ENCODE measurements around the gene EPHB1.

EPHB1 gene

DNA sequence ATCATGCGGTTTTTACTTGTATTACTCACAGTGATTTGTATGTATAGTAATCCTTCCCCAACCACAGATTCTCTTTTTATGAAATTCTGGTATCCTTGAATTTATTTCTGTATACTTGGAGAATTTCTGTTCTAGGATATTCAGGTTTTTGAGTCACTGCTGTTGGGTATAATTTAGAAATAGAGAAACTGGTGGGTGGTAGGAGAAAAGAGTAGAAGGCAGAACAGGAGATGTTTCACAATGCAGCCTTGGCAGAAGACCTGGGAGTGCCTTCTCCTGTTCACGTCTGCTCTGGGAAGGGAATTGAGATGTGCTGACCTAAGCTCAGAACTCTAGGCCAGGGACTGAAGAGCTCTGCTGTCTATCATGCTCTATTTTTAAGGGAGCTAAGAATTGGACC, 193.6 kb downstream of the EPHB1 start:
- no peak for TF ChIP-seq GATA2 (IDR thresholded peaks at IDR 0.05; ENCODE audit: low read depth, low read length)

- TF ChIP-seq GATA2 (IDR thresholded peaks at IDR 0.05; ENCODE audit: low read depth, low read length) (no peak), GATA3 (IDR thresholded peaks at IDR 0.05; ENCODE audit: low read depth, low read length) (no peak)
Observed at GRCh38 chr3:134991003-134991402, 195.9 kb downstream of the EPHB1 start.

DNA sequence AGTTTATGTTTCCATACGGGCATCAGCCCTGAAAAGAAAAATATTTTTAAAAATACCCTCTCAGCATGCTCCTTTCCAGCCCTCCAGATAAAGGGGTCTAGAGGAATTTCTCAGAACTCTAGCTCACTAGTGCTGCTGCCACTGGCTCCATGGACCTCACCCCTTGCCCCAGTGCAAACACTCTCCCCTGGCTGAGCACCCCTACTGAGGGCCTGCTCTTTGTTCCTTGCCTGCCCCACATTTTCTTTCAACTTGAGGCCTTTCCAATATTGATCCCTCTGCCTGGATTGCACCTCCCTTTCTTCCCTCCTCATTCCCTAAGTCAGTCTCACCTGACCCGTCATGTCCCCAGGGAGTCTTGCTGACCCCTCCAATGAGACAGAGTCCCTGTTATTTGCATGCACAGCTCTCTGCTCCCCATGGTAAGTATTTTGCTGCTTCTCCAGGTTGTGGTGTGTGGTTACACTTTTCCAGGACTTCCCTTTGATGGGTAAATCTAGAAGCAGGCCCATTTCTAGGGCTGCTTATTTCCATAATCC, 196.5 kb downstream of the EPHB1 start:
- TF ChIP-seq GATA2 (IDR thresholded peaks at IDR 0.05; ENCODE audit: low read depth, low read length) (no peak), GATA3 (IDR thresholded peaks at IDR 0.05; ENCODE audit: low read depth, low read length) (no peak)

- TF ChIP-seq GATA2 (IDR thresholded peaks at IDR 0.05; ENCODE audit: low read depth, low read length) (no peak), GATA3 (IDR thresholded peaks at IDR 0.05; ENCODE audit: low read depth, low read length) (no peak)
Observed at GRCh38 chr3:134992180-134992579, 197.1 kb downstream of the EPHB1 start.

DNA sequence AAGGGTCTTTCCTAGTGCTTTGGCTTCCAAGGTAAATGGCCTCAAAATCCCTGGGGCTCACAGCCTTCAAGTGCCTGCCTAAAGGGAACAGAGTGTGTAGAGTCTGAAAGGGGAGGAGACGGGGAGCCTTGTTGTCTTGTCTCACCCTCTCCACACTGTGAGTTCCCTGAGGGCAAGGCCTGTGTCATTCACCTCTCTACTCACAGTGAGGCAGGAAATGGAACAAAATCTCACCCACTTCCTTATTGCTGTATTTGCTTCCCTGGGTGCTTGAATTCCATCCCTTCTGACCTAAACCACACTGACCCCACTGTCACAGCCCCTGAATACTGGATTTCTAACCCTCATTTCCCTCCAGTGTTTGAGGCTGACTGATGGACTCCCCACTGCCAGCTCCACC, 197.5 kb downstream of the EPHB1 start:
- TF ChIP-seq GATA2 (IDR thresholded peaks at IDR 0.05; ENCODE audit: low read depth, low read length) (no peak), GATA3 (IDR thresholded peaks at IDR 0.05; ENCODE audit: low read depth, low read length) (no peak)

- TF ChIP-seq GATA2 (IDR thresholded peaks at IDR 0.05; ENCODE audit: low read depth, low read length) (no peak), GATA3 (IDR thresholded peaks at IDR 0.05; ENCODE audit: low read depth, low read length) (no peak)
Observed at GRCh38 chr3:134993011-134993410, 198.0 kb downstream of the EPHB1 start.

DNA sequence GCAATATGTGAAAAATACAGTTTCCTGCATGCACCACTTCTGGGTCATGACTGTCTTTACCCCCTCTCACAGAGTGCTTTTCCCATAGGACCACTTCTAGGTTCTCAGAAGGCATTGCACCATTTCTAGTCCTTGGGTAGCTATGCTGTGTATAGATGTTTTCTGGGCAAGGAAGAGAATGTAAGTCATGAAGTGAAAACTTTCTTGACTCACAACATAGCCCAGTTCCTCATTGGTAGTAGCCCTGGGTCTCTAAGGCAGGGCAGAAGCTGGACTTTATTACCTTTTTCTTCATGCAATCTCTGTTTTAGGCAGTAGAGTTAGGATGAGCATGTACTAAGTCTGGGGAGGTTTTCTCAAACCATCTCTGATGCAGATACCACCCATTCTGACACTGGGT, 203.1 kb downstream of the EPHB1 start:
- no peak for TF ChIP-seq GATA2 (IDR thresholded peaks at IDR 0.05; ENCODE audit: low read depth, low read length)
- no peak for TF ChIP-seq GATA3 (IDR thresholded peaks at IDR 0.05; ENCODE audit: low read depth, low read length)

GRCh38 chr3:134998855-134999254, 203.8 kb downstream of the EPHB1 start:
- TF ChIP-seq GATA2 (IDR thresholded peaks at IDR 0.05; ENCODE audit: low read depth, low read length) = no peak
- TF ChIP-seq GATA3 (IDR thresholded peaks at IDR 0.05; ENCODE audit: low read depth, low read length) = no peak

DNA sequence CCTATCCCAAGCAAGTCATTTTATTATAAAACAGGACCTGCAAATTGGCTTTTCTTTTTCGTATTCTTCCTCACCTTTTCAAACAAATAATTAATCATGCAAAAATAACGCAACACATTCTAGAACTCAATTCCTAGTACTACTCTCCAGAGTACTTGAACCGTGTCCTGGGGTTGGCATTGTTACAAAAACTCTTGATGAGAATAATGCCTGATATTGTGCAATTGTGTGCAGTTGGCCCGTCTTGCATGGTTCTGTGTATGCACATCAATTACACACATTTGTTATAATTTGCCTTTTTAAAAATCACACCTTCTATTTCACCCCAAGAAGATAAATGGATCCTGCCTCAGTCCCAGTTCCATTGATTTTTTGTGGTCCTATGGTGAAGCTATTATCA, 205.4 kb downstream of the EPHB1 start:
- no peak for TF ChIP-seq GATA2 (IDR thresholded peaks at IDR 0.05; ENCODE audit: low read depth, low read length)
- TF ChIP-seq GATA3 (IDR thresholded peaks at IDR 0.05; ENCODE audit: low read depth, low read length) = no peak

- TF ChIP-seq GATA3 (IDR thresholded peaks at IDR 0.05; ENCODE audit: low read depth, low read length) (no peak), GATA2 (IDR thresholded peaks at IDR 0.05; ENCODE audit: low read depth, low read length) (no peak)
Observed at GRCh38 chr3:135007607-135008006, 212.5 kb downstream of the EPHB1 start.

GRCh38 chr3:135008326-135008725, 213.3 kb downstream of the EPHB1 start:
- no peak for TF ChIP-seq GATA3 (IDR thresholded peaks at IDR 0.05; ENCODE audit: low read depth, low read length)
- no peak for TF ChIP-seq GATA2 (IDR thresholded peaks at IDR 0.05; ENCODE audit: low read depth, low read length)

DNA sequence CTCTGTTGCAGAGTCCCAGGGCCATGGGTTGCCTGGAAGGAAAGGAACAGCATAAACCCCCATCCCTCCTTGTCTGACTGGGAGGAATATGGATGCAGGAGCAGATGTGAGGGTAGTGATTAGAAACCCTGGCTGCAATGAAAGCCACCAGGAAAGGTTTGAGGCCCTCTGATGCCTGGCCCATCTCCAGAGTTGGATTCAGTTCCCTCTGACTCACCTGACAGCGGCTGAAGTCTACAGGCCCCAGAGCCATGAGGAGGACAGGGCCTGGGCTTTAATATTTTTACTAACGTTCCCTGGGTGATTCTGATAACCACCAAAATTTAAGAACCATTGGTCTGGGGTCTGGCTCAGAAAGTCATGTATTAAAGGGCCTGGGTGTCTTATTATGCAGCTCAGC, 214.0 kb downstream of the EPHB1 start:
- no peak for TF ChIP-seq GATA2 (IDR thresholded peaks at IDR 0.05; ENCODE audit: low read depth, low read length)
- TF ChIP-seq GATA3 (IDR thresholded peaks at IDR 0.05; ENCODE audit: low read depth, low read length) = no peak

GRCh38 chr3:135012101-135012500, 217.0 kb downstream of the EPHB1 start:
- TF ChIP-seq GATA2 (IDR thresholded peaks at IDR 0.05; ENCODE audit: low read depth, low read length) (no peak), GATA3 (IDR thresholded peaks at IDR 0.05; ENCODE audit: low read depth, low read length) (no peak)

GRCh38 chr3:135013206-135013605, 218.1 kb downstream of the EPHB1 start:
- TF ChIP-seq GATA3 (IDR thresholded peaks at IDR 0.05; ENCODE audit: low read depth, low read length) (no peak), GATA2 (IDR thresholded peaks at IDR 0.05; ENCODE audit: low read depth, low read length) (no peak)

GRCh38 chr3:135014566-135014965, 219.5 kb downstream of the EPHB1 start:
- TF ChIP-seq GATA2 (IDR thresholded peaks at IDR 0.05; ENCODE audit: low read depth, low read length) (no peak), GATA3 (IDR thresholded peaks at IDR 0.05; ENCODE audit: low read depth, low read length) (no peak)

All from SH-SY5Y (cell line).